GM19023 (cell line): ENCODE measurements around the gene ZNF764.
A peak's percentile ranks its signal among the peaks of the same experiment; 100 is the strongest.
"Not testable (repeated sequence)": the region's sequence is repeated elsewhere in the genome, so short reads cannot be mapped to it uniquely, and the experiment has no call there.

Experiments
- ATAC-seq: cut with Tn5 transposase; IDR thresholded peaks from one replicate; pipeline ENCODE4 v1.9.1; 2021; ENCODE audit warnings: mild to moderate bottlenecking, moderate library complexity; ENCODE audit not compliant: unreplicated experiment

ZNF764 gene

DNA sequence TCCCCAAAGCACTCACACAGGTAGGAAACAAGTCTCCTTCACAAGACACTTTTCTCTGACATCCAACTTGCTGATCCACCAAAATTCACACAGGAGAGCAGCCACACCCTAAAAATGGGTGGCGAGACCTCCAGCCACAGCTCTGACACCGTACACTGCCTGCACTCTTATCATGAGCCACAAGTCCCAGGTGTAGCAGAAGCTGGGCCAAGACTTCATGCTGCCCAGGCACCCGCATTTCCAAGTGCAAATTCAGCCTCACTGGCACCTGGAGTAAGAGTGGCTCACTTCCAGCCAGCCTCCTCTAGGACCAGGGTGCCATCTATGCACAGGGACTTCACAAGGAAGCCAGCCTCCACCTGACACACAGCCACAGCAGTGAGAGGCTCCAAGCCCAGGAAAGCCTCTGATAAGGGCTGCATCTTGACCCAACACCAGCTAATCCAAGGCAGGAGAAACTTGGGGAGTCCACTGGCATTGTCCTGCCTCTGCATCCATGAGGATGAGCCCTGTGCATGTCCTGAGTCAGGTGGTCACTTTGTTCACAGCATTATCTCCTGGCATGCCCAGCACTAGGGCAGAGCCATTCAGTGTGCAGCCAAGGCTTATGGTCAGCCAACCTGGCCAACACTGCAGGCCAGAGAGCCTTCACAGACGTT, 29.2 kb downstream of the ZNF764 start:
- ATAC-seq: no peak

DNA sequence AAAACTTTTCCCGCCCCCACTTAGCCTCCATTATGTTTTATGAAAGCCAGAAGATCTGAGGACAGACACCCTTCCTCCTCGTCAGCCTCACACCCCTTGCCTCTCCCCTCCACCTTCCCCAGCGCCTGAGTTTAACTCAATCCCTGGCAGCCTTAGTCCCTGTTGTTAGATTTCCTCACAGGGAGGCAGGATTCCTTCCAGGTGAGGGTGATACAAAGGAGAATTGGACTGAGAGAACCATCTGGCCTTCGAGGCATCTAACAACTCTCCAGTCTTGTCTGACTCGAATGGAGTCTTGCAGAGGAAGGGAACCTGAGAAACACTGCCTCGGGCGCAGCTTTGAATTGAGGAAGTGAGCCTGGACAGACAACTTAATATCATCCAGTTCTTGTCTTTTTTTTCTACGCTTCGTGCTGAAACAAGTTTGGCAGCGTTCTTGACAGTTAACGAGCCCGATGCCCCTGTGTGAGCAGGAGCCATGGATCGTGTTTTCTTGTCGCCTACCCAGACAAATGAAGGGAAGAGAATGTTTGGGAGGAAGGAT, 30.5 kb downstream of the ZNF764 start:
- no peak for ATAC-seq

DNA sequence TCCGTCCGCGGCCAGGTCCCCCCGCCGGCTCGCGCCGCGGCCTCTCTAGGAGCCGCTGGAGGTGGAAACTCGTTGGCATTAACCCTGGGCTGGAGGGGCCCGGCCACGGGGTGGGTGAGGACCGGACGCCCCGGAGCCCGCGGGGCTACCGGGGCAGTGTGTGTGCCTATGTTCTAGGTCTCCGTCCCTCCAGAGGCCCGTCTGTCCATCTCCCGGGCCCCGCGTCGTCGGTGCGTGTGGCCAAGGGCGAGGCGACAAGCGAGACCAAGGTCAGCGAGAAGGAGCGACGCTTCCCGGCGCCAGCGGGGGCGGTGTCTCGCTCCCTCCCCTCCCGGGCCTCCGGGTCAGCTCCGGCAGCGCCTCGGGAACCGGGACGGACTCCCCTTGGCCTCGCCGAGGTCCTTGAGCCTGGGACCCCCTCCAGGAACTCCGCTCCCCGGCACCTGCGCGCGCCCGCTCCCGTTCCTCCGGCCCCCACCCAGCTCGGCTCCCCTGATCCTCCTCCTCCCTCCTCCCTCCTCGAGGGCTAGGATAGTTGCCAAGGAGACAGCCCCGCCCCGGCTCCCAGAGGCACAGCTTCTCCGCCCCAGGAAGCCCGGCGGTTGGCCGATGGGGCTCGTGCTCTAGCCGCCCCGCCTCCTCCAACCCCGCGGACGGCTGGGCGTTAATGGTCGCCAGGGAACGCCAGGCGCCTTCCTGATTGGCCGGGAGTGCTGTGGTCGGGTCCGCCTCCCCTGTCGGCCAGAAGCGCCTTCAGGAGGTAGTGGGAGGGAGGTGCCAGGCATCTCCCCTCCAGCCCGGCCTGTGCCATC, 31.1 kb downstream of the ZNF764 start:
- peak; percentile 79 for ATAC-seq

DNA sequence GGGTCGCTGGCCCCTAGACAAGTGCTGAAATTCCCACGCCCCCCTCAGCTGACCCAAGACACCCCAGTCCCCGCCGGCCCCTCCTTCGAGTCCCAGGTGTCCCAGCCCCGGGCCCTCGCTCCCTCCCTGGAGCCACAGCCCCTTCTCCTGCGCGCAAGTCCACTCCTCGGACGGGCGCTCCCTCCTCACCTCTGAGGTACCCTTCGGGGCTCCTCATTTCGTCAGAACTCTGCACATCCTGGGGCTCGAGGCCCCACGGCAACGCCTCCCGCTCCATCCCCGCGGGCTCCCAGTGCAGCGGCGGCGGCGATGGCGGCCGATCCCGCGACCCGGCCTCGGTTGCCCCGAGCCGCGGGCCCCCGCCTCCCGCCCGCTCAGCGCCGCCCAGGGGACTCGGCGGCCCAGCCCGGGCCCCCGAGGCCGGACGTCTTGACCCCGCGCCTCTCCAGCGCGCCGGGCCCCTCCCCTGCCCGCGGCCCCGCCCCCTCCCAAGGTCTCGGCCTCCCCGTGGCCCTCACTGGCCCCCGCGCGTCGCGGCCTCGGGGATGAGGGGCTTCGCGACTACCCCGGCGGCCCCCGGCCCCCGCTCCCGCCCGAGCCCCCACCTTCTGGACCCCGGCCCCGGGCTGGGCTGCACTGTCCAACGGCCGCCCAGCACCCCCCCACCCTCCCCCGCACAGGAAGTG, 31.9 kb downstream of the ZNF764 start, which contains the start of gene ZNF768:
TSS of gene ZNF768 (minus strand) at position 430 of the 686 bp plus-strand sequence. CDS start at position 277, 153 bp downstream.
- ATAC-seq: peak; percentile 24

DNA sequence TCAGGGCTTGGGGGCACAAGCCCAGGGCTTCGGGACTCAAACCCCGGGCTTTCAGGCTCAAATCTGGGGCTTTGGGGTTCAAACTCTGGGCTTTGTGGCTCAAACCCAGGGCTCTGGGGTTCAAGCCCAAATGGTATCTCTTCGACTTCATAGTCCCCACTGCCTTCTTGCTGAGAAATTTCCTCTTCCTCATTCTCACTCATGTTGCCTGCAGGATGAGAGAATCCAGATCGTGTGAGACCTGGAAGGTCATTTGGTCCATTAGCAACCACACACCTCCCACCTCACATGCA, 32.4 kb downstream of the ZNF764 start:
- ATAC-seq: no peak

DNA sequence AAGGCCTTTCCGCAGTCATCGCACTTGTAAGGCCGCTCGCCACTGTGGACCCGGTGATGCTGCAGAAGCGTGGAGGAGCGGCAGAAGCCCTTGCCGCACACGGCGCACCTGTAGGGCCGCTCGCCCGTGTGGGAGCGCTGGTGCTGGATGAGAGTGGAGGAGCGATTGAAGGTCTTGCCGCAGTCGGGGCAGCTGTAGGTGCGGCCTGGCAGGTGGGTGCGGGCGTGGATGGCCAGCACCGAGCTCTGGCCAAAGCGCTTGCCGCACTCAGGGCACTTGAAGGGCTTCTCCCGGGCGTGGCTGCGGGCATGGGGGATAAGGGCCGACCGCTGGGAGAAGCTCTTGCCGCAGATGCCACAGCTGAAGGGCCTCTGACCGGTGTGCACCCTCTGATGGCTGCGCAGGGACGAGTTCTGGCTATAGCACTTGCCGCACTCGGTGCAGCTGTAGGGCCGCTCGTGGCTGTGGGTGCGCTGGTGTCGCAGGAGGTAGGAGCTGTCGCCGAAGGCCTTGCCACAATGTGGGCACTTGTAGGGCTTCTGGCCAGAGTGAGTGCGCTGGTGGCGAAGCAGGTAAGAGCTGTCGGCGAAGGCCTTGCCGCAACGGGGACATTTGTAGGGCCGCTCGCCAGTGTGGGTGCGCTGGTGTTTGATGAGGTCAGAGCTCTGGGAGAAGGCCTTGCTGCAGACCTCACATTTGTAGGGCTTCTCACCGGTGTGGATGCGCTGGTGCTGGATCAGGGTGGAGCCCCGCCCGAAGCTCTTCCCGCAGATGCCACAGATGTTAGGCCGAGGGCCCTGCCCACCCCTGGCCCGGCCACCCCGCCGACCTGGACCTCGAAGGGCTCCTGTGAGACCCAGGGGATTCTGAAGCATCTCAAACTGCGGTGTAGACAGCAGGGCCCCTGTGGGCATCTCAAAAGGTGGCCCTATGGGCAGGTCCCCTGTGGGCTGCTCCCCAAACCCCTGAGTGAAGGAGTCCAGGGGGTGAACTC, 33.3 kb downstream of the ZNF764 start:
- no peak for ATAC-seq

DNA sequence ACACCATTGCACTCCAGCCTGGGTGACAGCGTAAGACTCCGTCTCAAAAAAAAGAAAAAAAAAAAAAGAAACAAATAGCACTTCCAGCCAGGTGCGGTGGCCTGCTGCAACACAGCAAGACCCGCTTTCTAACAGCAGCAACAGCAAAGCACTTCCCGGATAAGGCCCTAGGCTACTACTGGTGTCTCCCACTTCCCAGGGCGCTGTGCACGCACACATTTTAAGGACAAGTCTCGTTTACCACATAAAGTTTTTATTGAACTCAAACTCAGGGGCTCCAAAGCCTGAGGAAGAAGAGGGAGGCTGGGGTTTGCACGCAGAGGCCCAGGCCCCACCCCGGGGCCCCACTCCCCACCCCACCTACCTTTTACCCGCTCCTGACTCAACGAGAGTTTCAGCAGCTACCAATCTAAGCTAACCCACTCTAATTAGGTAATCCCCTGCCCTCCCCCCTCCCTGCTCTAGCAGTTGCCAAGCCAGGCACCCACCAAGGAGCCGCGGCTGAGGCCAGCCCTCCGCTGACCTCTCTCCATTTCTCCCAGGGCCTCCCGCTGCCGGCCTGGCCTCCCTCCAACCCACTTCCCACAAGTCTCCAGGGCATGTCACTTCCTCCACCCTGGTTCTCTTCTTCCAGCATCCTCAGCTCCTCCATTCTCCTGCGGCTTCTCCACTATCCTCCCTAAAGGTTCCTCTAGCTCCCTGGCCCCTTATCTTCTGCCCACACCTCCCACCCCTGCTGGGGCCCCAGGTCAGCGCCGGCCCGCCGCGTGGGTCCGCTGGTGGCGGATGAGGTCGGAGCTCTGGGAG, 34.2 kb downstream of the ZNF764 start:
- ATAC-seq: no peak

DNA sequence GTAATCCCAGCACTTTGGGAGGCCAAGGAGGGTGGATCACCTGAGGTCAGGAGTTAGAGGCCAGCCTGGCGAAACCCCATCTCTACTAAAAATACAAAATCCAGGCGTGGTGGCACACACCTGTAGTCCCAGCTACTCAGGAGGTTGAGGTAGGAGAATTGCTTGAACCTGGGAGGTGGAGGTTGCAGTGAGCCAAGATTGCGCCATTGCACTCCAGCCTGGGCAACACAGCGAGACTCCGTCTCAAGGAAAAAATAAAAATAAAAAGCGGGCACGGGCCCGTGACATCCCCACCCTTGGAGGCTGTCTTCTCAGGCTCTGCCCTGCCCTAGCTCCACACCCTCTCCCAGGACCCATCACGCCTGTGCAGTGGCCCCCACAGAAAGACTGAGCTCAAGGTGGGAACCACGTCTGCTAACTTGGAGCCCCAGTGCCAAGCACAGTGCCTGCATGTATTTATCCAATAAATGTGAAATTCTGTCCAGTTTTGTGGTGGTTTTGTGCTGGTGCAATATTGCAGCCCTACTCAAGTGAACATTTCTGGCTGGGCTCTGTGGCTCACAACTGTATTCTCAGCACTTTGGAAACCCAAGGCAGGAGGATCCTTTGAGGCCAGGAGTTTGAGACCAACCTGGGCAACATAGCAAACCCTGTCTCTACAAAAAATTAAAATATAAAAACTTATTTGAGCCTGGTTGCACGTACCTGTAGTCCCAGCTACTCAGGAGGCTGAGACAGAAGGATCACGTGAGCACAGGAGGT, 35.3 kb downstream of the ZNF764 start:
- ATAC-seq: not testable (repeated sequence)

DNA sequence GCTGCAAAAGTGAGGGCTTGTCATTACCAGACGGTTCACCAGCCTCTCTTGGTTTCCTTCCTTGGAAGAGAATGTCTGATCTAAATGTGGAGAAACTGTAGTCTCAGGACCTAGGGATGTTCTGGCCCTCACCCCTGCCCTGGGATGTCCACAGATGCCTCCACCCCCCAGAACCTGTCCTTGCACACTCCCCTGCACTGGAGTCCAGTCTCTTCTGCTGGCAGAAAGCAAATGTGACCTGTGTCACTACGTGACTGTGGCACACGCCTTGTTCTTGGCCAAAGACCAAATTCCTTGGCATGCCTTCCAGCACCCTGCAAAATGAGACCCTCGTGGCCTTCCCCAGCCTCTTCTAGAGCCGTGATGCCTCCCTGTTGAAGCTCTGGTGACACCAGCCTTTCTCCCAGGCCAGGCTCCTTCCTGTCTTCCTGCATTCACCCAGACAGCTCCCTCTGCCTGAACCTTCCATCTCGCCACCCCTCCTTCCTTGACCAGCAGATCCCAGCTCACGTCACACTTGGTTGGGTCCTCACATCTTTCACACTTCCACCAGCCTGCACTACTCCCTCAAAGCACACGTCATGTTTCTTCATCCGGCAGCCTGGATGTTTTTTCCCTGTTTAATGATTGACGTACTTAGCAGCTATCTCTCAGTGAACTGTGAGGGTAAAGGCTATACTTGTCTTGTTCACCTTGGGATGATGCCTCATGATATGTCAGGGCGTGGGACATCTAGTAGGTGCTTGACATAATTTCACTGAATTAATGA, 36.1 kb downstream of the ZNF764 start:
- ATAC-seq: no peak

DNA sequence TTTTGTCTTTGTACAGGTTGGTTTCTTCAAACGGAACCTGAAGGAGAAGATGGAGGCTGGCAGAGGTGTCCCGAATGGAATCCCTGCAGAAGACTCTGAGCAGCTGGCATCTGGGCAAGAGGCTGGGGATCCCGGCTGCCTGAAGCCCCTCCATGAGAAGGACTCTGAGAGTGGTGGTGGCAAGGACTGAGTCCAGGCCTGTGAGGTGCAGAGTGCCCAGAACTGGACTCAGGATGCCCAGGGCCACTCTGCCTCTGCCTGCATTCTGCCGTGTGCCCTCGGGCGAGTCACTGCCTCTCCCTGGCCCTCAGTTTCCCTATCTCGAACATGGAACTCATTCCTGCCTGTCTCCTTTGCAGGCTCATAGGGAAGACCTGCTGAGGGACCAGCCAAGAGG, 36.7 kb downstream of the ZNF764 start:
- ATAC-seq: no peak

DNA sequence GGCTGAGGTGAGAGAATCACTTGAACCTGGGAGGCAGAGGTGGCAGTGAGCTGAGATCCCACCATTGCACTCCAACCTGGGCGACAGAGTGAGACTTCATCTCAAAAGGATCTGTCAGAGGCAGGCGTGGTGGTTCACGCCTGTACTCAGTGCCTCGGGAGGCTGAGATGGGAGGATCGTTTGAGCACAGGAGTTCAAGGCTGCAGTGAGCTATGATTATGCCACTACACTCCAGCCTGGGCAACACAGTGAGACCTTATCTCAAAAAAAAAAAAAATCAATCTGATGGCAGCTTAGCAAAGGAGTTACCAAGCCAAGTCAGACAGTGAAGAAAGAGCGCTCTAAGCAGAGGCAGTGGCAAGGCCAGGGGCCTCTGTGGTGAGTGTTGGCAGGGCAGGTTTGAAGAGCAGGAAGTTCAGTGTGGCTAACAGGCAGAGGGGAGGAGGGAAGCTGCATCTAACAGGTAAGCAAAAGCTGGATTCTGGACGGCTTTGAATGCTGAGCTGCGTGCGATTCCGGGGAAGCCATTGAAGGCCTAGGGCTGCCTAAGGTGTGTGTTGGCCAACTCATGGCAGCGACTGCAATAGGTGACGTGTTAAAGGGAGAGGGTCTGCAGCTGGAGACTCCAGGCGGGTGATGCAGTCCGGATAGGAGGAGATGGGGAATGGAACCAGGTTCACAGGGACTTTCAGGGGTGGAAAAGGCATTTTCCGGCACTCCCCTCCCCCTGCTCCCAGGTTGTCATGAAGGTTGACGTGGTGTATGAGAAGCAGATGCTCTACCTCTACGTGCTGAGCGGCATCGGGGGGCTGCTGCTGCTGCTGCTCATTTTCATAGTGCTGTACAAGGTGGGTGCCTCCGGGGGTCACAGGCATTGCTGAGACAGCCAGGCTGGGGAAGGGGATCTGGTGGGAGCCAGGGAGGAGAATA, 38.8 kb downstream of the ZNF764 start:
- no peak for ATAC-seq

DNA sequence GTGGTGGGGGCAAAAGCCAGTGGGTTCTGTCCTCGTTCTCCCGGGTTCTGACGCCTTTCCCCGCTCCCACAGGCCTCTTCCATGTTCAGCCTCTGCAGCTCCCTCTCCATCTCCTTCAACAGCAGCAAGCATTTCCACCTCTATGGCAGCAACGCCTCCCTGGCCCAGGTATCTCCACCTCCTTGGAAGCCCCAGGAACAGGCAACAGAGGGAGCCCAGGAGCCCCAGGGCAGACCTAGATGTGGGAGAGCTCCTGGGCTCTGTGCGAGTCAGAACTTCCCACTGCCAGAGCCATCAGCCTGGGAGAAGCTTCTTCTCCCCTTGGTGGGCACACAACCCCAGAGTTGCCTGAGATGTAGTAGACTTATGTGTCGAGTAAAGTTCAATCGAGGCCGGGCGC, 39.6 kb downstream of the ZNF764 start:
- ATAC-seq: no peak

DNA sequence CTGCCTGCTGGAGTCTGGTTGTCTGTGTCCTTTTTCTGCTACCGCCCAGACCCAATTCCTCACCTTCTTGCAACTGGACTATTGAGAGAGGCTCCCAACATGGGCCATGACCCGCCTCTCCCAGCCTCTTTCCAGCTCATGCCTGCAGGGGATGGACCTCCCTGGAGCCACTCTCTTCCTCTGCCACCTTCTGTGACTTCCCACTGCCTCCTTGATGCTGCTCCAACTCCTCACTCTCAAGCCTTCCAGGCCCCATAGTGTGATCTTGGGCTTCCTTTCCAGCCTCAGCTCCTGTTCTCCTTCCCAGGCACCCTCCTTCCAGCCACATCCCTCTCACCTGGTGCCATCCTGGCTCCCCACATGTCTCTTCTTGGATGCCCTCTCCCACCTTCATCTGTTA, 42.9 kb downstream of the ZNF764 start:
- ATAC-seq: no peak

DNA sequence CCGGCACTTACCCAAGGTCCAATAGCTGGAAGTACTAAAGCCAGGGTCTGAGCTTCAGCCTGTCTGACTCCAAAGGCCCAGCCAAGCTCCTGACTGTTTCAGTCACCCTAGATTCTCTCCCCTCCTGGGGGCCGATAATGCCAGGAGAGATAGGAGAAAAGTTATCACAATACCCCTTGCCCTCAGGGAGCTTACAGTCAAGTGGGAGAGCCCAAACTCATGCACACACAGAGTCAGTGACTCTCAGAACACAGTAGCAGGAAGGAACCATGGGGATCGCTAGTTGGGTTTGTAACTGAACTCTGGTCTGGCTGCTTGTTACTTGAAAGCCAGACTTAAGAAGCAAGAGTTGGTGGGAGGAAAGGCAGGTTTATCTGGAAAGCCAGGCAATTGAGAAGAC, 46.7 kb downstream of the ZNF764 start:
- no peak for ATAC-seq

DNA sequence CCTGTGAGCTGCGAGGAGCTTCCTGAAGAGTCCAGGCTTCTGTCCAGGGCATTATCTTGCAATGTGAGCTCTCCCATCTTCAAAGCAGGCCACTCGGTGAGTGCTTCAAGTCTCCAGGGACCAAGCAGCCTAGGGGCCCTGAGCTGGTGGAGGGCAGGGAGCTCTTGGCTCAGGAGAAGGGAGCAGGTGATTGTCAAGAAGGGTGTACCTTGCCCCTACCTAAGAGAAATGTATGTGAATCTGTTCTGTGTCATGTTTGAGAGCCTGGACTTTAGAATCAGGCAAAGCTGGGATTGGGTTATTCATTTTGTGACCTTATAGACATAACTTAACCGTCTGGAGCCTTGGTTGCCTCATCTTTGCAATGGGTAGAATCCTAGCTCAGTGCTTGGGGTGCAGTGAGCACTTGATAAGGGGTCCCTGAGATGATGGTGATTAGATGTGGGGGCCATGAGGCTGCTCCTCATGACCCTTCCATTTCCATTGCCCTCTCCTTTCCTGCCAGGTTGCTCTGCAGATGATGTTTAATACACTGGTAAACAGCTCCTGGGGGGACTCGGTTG, 47.7 kb downstream of the ZNF764 start:
- ATAC-seq: no peak

DNA sequence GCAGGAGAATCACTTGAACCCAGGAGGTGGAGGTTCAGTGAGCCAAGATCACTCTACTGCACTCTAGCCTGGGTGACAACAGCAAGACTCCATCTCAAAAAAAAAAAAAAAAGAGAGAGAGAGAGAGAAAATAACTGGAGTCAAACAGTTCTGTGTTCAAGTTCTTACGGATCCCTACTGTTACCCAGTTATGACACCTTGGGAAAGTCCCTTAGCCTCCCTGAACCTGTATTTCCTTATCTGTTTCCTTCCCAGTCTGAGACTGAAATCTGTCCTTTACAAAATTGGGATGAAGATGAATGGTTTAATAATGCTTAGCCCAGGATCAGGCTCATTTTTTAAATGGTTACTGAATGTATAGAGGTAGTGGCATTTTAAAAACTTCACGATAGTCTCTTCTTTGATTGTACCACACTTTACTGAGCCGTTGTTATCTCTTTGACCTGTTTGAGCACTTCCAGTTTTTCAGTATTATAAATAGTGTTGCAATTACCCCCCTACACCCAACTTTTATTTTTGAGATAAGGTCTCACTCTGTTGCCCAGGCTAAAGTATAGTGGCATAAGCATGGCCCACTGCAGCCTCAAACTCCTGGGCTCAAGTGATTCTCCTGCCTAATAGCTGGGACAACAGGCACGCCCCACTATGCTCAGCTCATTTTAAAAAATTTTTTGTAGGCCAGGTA, 49.0 kb downstream of the ZNF764 start:
- no peak for ATAC-seq
